Germinal center (tissue), 1 donor: ENCODE results near the gene ALOX12.
"Not testable (repeated sequence)": the region's sequence is repeated elsewhere in the genome, so short reads cannot be mapped to it uniquely, and the experiment has no call there.

ENCODE experiments used
- DNase-seq: peaks from one replicate; pipeline ENCODE4 v3.0.0; 2012; ENCODE audit warnings: mixed read lengths, low spot score

The ALOX12 gene

GRCh38 chr17:7046127-7046724 lies 50.4 kb downstream of the ALOX12 start:
- no peak for DNase-seq

- not testable (repeated sequence) for DNase-seq
Measured at GRCh38 chr17:7046725-7047397, 51.0 kb downstream of the ALOX12 start.

GRCh38 chr17:7047566-7047965 lies 51.7 kb downstream of the ALOX12 start:
- no peak for DNase-seq

- no peak for DNase-seq
Measured at GRCh38 chr17:7048968-7049367, 53.1 kb downstream of the ALOX12 start.

- DNase-seq: not testable (repeated sequence)
Measured at GRCh38 chr17:7050583-7050982, 54.7 kb downstream of the ALOX12 start.

GRCh38 chr17:7056386-7056785 lies 60.5 kb downstream of the ALOX12 start:
- no peak for DNase-seq

- no peak for DNase-seq
Measured at GRCh38 chr17:7058831-7059447, 63.1 kb downstream of the ALOX12 start.
